Measurements from ENCODE around the gene TSPAN9. TPM values are rescaled to one million over a fixed set of nuclear protein-coding genes. Genes with fewer than 3 reads are reported as not detected.

The TSPAN9 gene
- total and polyA plus RNA-seq, 4 donors, result 17.4 to 62.9 (median 34.2) TPM

GRCh38 chr12:3293446-3294161 is 216.4 kb downstream of the TSPAN9 start:
- Histone ChIP-seq H3K9me3 (ENCODE audit: control insufficient read depth in 4 of 4, low read length in 3 of 4) (no peaks in the 10 kb centered on the region), H3K27me3 (ENCODE audit: control insufficient read depth in 4 of 4, insufficient read depth in 4 of 4, low read length in 3 of 4) (no peaks in the 10 kb centered on the region), H3K4me1 (ENCODE audit: control insufficient read depth in 4 of 4, insufficient read depth in 4 of 4, low read length in 3 of 4) (no peaks in the 10 kb centered on the region), H3K4me3 (ENCODE audit: low read depth in 1 of 3, low read length in 3 of 3) (no peak overlapping the region), H3K9ac (ENCODE audit: low read depth in 1 of 2, low read length in 2 of 2) (no peak overlapping the region), H3K36me3 (ENCODE audit: control insufficient read depth in 4 of 4, insufficient read depth in 3 of 4, low read depth in 1 of 4, low read length in 3 of 4) (peaks cover 0 to 4% (median 0%) of the 10 kb centered on the region in 4 donors), H3K27ac (ENCODE audit: low read depth in 1 of 2, low read length in 2 of 2) (no peak overlapping the region)
- TF ChIP-seq, protein P1, sequence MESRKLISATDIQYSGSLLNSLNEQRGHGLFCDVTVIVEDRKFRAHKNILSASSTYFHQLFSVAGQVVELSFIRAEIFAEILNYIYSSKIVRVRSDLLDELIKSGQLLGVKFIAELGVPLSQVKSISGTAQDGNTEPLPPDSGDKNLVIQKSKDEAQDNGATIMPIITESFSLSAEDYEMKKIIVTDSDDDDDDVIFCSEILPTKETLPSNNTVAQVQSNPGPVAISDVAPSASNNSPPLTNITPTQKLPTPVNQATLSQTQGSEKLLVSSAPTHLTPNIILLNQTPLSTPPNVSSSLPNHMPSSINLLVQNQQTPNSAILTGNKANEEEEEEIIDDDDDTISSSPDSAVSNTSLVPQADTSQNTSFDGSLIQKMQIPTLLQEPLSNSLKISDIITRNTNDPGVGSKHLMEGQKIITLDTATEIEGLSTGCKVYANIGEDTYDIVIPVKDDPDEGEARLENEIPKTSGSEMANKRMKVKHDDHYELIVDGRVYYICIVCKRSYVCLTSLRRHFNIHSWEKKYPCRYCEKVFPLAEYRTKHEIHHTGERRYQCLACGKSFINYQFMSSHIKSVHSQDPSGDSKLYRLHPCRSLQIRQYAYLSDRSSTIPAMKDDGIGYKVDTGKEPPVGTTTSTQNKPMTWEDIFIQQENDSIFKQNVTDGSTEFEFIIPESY (IDR thresholded peaks at IDR 0.05), result no peak
- no peak for TF ChIP-seq SP1 (IDR thresholded peaks at IDR 0.05)
- DNase-seq (ENCODE audit: low spot score), result no peak
- WGBS, result 70% methylated on average over 18 of the region's 18 CpGs

- Histone ChIP-seq H3K27ac (ENCODE audit: low read depth in 1 of 2, low read length in 2 of 2) (no peak overlapping the region), H3K27me3 (ENCODE audit: control insufficient read depth in 4 of 4, insufficient read depth in 4 of 4, low read length in 3 of 4) (no peaks in the 10 kb centered on the region), H3K4me3 (ENCODE audit: low read depth in 1 of 3, low read length in 3 of 3) (no peak overlapping the region), H3K36me3 (ENCODE audit: control insufficient read depth in 4 of 4, insufficient read depth in 3 of 4, low read depth in 1 of 4, low read length in 3 of 4) (peaks cover 0 to 4% (median 0%) of the 10 kb centered on the region in 4 donors), H3K4me1 (ENCODE audit: control insufficient read depth in 4 of 4, insufficient read depth in 4 of 4, low read length in 3 of 4) (no peaks in the 10 kb centered on the region), H3K9me3 (ENCODE audit: control insufficient read depth in 4 of 4, low read length in 3 of 4) (no peaks in the 10 kb centered on the region), H3K9ac (ENCODE audit: low read depth in 1 of 2, low read length in 2 of 2) (no peak overlapping the region)
- TF ChIP-seq SP1 (IDR thresholded peaks at IDR 0.05), result no peak
- TF ChIP-seq FOXA1 (IDR thresholded peaks at IDR 0.05), result no peak
- TF ChIP-seq YY1 (IDR thresholded peaks at IDR 0.05), result no peak
- no peak for TF ChIP-seq JUND (IDR thresholded peaks at IDR 0.05)
- TF ChIP-seq CTCF (IDR thresholded peaks at IDR 0.05; ENCODE audit: low read depth, low read length, missing input control), result no peak
- TF ChIP-seq, protein P2, sequence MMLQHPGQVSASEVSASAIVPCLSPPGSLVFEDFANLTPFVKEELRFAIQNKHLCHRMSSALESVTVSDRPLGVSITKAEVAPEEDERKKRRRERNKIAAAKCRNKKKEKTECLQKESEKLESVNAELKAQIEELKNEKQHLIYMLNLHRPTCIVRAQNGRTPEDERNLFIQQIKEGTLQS (IDR thresholded peaks at IDR 0.05), result no peak
- TF ChIP-seq GABPA (IDR thresholded peaks at IDR 0.05 in 1 of 2, conservative IDR thresholded peaks at IDR 0.05 in 1 of 2), result no peak
- TF ChIP-seq, protein P1 (IDR thresholded peaks at IDR 0.05), result no peak
- no peak for TF ChIP-seq HNF4A (conservative IDR thresholded peaks at IDR 0.05)
- TF ChIP-seq HNF4G (IDR thresholded peaks at IDR 0.05), result no peak
- no peak for TF ChIP-seq TAF1 (conservative IDR thresholded peaks at IDR 0.05)
- TF ChIP-seq NR2F2 (IDR thresholded peaks at IDR 0.05), result no peak
- TF ChIP-seq RAD21 (IDR thresholded peaks at IDR 0.05), result no peak
- no peak for TF ChIP-seq RXRA (IDR thresholded peaks at IDR 0.05)
- TF ChIP-seq, protein P3, sequence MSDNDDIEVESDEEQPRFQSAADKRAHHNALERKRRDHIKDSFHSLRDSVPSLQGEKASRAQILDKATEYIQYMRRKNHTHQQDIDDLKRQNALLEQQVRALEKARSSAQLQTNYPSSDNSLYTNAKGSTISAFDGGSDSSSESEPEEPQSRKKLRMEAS (IDR thresholded peaks at IDR 0.05), result no peak
- no peak for TF ChIP-seq FOXA2 (IDR thresholded peaks at IDR 0.05)
- no peak for TF ChIP-seq EGR1 (IDR thresholded peaks at IDR 0.05; ENCODE audit: low read depth in 2 of 2)
- 74% methylated on average over 15 of the region's 15 CpGs for WGBS
- no peak for DNase-seq (ENCODE audit: low spot score)
Measured at GRCh38 chr12:3294481-3294911, 217.3 kb downstream of the TSPAN9 start.

Measured in liver (tissue), 9 donors.